CD4-positive, CD25-positive, alpha-beta regulatory T cell (primary cell): ENCODE data around the gene CFAP299. TPM values are rescaled to one million over a fixed set of nuclear protein-coding genes. Genes with fewer than 3 reads are reported as not detected.

Source experiments
- ATAC-seq, 2 donors: fragments of 150-1000 bp; cut with Tn5 transposase; one replicate each; pipeline ENCODE4 v1.10.0; 2021; ENCODE audit warnings: low read depth in 2 of 2, moderate number of reproducible peaks in 2 of 2, moderate library complexity in 1 of 2
- DNase-seq, 3 donors: peaks; one replicate each; pipeline versions ENCODE4 v3.0.0 to v3.0.0-alpha.2; 2012 to 2022; ENCODE audit warnings: mixed read lengths in 1 of 3
- H3K27ac ChIP-seq: one replicate; pipeline ENCODE4 v1.7.0; 2013; ENCODE audit warnings: mild to moderate bottlenecking, low read length; ENCODE audit not compliant: insufficient read depth, poor library complexity, severe bottlenecking
- H3K27me3 ChIP-seq: one replicate; pipeline ENCODE4 v1.7.0; 2013; ENCODE audit warnings: low read length; ENCODE audit not compliant: control insufficient read depth, insufficient read depth
- H3K36me3 ChIP-seq: one replicate; pipeline ENCODE4 v1.7.0; 2013; ENCODE audit warnings: mild to moderate bottlenecking, low read length, moderate library complexity; ENCODE audit not compliant: control insufficient read depth, insufficient read depth
- H3K4me1 ChIP-seq: 2 replicates; pipeline ENCODE4 v1.7.0; 2013; ENCODE audit warnings: mild to moderate bottlenecking, low read length; ENCODE audit not compliant: insufficient read depth, control insufficient read depth, poor library complexity, severe bottlenecking
- H3K4me3 ChIP-seq: one replicate; pipeline ENCODE4 v1.7.0; 2013; ENCODE audit warnings: low read depth, mild to moderate bottlenecking, low read length, moderate library complexity
- H3K9me3 ChIP-seq, 2 experiments: 1 replicate in 1 of 2; 2 replicates in 1 of 2; pipeline ENCODE4 v1.7.0; 2013; ENCODE audit warnings: low read length in 2 of 2, mild to moderate bottlenecking in 1 of 2, moderate library complexity in 1 of 2; ENCODE audit not compliant: control insufficient read depth in 2 of 2
- H3K27ac Mint-ChIP-seq, 3 donors: one replicate each; pipeline ENCODE4 v1.8.0; 2020 to 2022; ENCODE audit warnings: mild to moderate bottlenecking in 3 of 3, mixed read lengths in 3 of 3, moderate library complexity in 2 of 3
- H3K27me3 Mint-ChIP-seq: one replicate; pipeline ENCODE4 v1.8.0; 2022; ENCODE audit warnings: mild to moderate bottlenecking, mixed read lengths
- H3K36me3 Mint-ChIP-seq: one replicate; pipeline ENCODE4 v1.8.0; 2020; ENCODE audit warnings: mixed read lengths
- H3K4me1 Mint-ChIP-seq, 4 donors: one replicate each; pipeline ENCODE4 v1.8.0; 2020 to 2022; ENCODE audit warnings: mixed read lengths in 4 of 4, mild to moderate bottlenecking in 1 of 4
- H3K4me3 Mint-ChIP-seq, 4 donors: one replicate each; pipeline ENCODE4 v1.8.0; 2020 to 2022; ENCODE audit warnings: mild to moderate bottlenecking in 4 of 4, mixed read lengths in 4 of 4, moderate library complexity in 3 of 4
- H3K9me3 Mint-ChIP-seq, 7 donors: one replicate each; pipeline ENCODE4 v1.8.0; 2020 to 2022; ENCODE audit warnings: mixed read lengths in 7 of 7, mild to moderate bottlenecking in 3 of 7, moderate library complexity in 2 of 7
- polyA plus RNA-seq, 4 donors: library from polyadenylated mRNA; unstranded; fragments of 300-500 nt; fragmentation: Illumina TruSeq; gene quantifications; one replicate each; pipeline ENCODE4 v1.2.3, GENCODE V29; 2021
- total RNA-seq: library from RNA; stranded (reverse); gene quantifications from one replicate; pipeline ENCODE4 v1.2.3, GENCODE V29; 2022

CFAP299 gene
- total and polyA plus RNA-seq, 5 donors from 2014 or later, result not detected

DNA sequence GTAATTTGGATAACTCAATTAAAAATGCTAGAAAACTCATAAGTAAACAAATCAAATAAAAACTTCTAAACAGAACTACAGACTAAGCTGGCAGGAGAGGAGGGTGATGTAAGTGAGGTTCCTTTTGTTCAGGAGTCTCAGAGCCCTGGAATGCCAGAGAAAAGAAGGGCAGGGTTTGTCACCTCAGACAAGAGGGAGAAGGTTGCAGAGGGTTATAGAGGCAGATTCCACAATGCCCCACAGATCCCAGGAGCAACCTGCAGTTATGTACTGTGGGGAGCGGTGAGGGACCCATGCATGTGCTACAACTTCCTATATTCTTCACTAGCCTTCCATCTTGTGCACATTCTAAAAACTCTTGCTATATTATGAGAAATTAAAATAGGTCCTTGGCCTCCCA is 129.7 kb downstream of the CFAP299 start:
- Histone ChIP-seq H3K9me3 (no peaks in the 10 kb centered on the region), H3K36me3 (no peaks in the 10 kb centered on the region), H3K27ac (no peak overlapping the region), H3K27me3 (no peaks in the 10 kb centered on the region), H3K4me1 (peaks cover 13% of the 10 kb centered on the region), H3K4me3 (no peak overlapping the region)
- no peak for ATAC-seq
- Mint-ChIP-seq H3K27ac (peak overlapping the region in 2 of 3 donors; percentile 6 to 56), H3K4me3 (no peak overlapping the region), H3K9me3 (peaks cover 0 to 11% (median 3%) of the 10 kb centered on the region in 7 donors), H3K36me3 (peaks cover 7% of the 10 kb centered on the region), H3K27me3 (no peaks in the 10 kb centered on the region), H3K4me1 (peaks cover 17 to 40% (median 25%) of the 10 kb centered on the region in 4 donors)
- no peak for DNase-seq

- no peak for DNase-seq
- Histone ChIP-seq H3K27me3 (no peaks in the 10 kb centered on the region), H3K27ac (no peak overlapping the region), H3K9me3 (no peaks in the 10 kb centered on the region), H3K36me3 (no peaks in the 10 kb centered on the region), H3K4me1 (peaks cover 13% of the 10 kb centered on the region), H3K4me3 (no peak overlapping the region)
- Mint-ChIP-seq H3K27ac (peak overlapping the region in 2 of 3 donors; percentile 6 to 56), H3K4me1 (peaks cover 17 to 35% (median 28%) of the 10 kb centered on the region in 4 donors), H3K4me3 (no peak overlapping the region), H3K9me3 (peaks cover 0 to 11% (median 2%) of the 10 kb centered on the region in 7 donors), H3K36me3 (peaks cover 7% of the 10 kb centered on the region), H3K27me3 (no peaks in the 10 kb centered on the region)
- ATAC-seq, result no peak
Measured at GRCh38 chr4:80465736-80466135, 130.2 kb downstream of the CFAP299 start.

DNA sequence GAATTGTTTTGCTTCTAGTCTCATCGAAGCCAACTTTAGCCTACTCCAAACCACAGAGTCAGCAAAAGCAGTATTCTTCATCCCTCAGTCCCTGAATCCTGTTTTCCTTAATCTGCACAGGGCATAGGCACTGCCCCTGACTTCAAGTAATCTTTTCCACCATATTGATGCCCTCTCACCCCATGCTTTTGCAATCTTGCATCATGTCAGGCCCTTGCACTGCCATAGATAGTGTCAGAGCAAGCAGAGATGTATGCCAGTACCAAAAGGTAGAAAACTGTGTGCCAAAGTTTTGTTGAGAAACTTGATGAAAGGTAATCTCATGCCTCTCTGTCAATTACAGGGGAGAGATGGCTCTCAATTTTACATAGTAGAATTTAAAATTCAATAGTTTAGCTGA is 131.1 kb downstream of the CFAP299 start:
- no peak overlapping the region for H3K4me3 Mint-ChIP-seq
- H3K4me3 ChIP-seq, result no peak overlapping the region
- no peaks in the 10 kb centered on the region for H3K36me3 ChIP-seq
- no peaks in the 10 kb centered on the region for H3K9me3 ChIP-seq
- ATAC-seq (no peak), DNase-seq (no peak)
- H3K4me1 ChIP-seq, result peaks cover 13% of the 10 kb centered on the region
- H3K27ac Mint-ChIP-seq, result peak overlapping the region in 1 of 3 donors; percentile 51
- peaks cover 7% of the 10 kb centered on the region for H3K36me3 Mint-ChIP-seq
- H3K27me3 Mint-ChIP-seq, result no peaks in the 10 kb centered on the region
- H3K9me3 Mint-ChIP-seq, result peaks cover 0 to 10% (median 2%) of the 10 kb centered on the region in 7 donors
- no peak overlapping the region for H3K27ac ChIP-seq
- H3K4me1 Mint-ChIP-seq, result peaks cover 17 to 29% (median 27%) of the 10 kb centered on the region in 4 donors
- H3K27me3 ChIP-seq, result no peaks in the 10 kb centered on the region

DNA sequence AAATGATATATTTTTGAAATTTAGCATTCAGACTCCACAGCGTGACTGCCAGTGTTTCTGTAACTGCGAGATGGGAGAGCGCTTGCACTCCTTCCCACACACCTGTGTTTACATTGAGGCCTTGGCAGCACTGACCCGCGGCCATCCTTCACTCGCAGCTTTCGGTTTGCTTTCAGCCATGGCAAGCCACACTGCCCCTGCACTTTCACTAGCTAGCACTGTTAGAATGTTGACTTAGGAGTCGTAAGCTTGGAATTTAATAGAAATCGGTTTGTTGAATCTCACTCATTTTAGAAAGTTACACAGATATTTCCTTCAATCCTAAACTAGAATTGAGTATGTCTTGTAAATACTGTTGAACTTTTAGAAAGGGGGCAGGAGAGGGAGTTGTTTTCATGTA is 136.2 kb downstream of the CFAP299 start:
- H3K36me3 Mint-ChIP-seq, result peaks cover 7% of the 10 kb centered on the region
- no peaks in the 10 kb centered on the region for H3K4me1 ChIP-seq
- H3K4me1 Mint-ChIP-seq, result peaks cover 13 to 26% (median 14%) of the 10 kb centered on the region in 4 donors
- peak overlapping the region in 1 of 3 donors; percentile 32 for H3K27ac Mint-ChIP-seq
- H3K27ac ChIP-seq, result no peak overlapping the region
- no peaks in the 10 kb centered on the region for H3K27me3 ChIP-seq
- H3K4me3 Mint-ChIP-seq, result no peak overlapping the region
- H3K9me3 ChIP-seq, result no peaks in the 10 kb centered on the region
- no peak overlapping the region for H3K4me3 ChIP-seq
- H3K36me3 ChIP-seq, result no peaks in the 10 kb centered on the region
- H3K9me3 Mint-ChIP-seq, result peaks cover 0 to 4% (median under 1%) of the 10 kb centered on the region in 7 donors
- no peak for ATAC-seq
- DNase-seq, result no peak
- H3K27me3 Mint-ChIP-seq, result peaks cover 4% of the 10 kb centered on the region

DNA sequence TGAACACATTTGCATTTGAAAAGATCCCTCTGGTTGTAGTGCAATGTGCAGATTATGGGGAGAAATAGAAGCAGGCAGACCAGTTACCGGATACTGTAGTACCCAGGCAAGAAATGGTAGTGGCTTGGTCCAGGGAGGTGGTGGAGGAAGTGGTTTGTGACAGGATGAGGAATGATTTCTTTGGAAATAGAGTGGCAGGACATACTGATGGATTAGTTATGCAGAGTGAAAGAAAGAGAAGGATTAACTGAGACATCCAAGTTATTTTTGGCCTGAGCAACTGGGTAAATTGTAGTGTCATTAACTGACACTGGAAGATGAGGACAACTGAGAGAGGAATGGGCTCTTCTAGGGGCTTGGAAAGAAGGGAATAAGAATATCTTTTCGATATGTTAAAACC is 139.7 kb downstream of the CFAP299 start:
- peaks cover 0 to 4% (median 1%) of the 10 kb centered on the region in 7 donors for H3K9me3 Mint-ChIP-seq
- H3K27me3 Mint-ChIP-seq, result peaks cover 4% of the 10 kb centered on the region
- Histone ChIP-seq H3K4me3 (no peak overlapping the region), H3K27me3 (no peaks in the 10 kb centered on the region), H3K36me3 (no peaks in the 10 kb centered on the region), H3K27ac (no peak overlapping the region), H3K9me3 (no peaks in the 10 kb centered on the region), H3K4me1 (no peaks in the 10 kb centered on the region)
- H3K4me3 Mint-ChIP-seq, result no peak overlapping the region
- H3K4me1 Mint-ChIP-seq, result peaks cover 2 to 22% (median 10%) of the 10 kb centered on the region in 4 donors
- no peak for ATAC-seq
- H3K36me3 Mint-ChIP-seq, result no peaks in the 10 kb centered on the region
- peak overlapping the region in 1 of 3 donors; percentile 22 for H3K27ac Mint-ChIP-seq
- DNase-seq, result no peak

DNA sequence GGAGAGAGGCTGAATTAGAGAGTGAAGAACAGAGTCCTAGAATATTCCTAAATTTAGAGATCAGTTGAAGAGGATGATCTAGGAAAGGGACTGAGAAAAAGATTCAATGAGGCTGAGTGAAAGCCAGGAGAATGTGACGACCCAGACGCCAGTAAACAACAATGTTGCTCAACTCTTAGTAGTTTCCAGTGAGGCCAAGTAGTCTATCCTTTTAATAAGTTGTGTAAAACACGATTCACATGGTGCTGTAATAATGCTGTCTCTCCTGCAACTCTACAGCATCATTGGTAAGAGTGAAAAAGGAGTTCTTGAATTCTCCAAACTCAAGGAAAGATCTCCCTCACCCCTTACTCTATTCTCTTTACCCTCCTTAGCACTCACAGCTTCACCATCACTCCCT is 140.3 kb downstream of the CFAP299 start:
- peaks cover 4% of the 10 kb centered on the region for H3K27me3 Mint-ChIP-seq
- H3K9me3 Mint-ChIP-seq, result peaks cover 0 to 4% (median 1%) of the 10 kb centered on the region in 7 donors
- no peak for ATAC-seq

DNA sequence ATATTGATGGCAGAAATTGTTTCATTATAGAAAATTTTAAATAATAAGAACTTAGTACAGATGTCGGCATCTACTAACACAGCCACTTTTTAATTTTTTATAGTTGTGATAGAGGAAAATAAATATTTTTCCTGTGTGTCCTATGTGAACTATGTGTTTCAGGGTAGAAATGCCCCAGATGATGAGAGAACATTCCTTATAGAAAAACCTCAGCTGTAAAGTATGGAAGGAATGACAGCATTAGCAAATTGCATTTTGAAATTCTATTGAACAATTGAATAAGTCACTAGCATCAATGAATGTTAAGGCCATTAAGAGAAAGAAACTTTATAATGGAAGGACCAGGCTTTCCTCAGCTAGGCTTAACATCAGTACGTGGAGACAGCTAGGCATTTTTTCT is 149.2 kb downstream of the CFAP299 start:
- H3K4me1 ChIP-seq, result peaks cover 6% of the 10 kb centered on the region
- Mint-ChIP-seq H3K27me3 (peaks cover 4% of the 10 kb centered on the region), H3K4me3 (no peak overlapping the region), H3K4me1 (peaks cover 13 to 20% (median 16%) of the 10 kb centered on the region in 4 donors), H3K27ac (no peak overlapping the region), H3K36me3 (peaks cover 5% of the 10 kb centered on the region), H3K9me3 (peaks cover 0 to 7% (median 0%) of the 10 kb centered on the region in 7 donors)
- H3K4me3 ChIP-seq, result no peak overlapping the region
- no peaks in the 10 kb centered on the region for H3K9me3 ChIP-seq
- ATAC-seq, result no peak
- H3K27me3 ChIP-seq, result no peaks in the 10 kb centered on the region
- DNase-seq, result no peak
- no peaks in the 10 kb centered on the region for H3K36me3 ChIP-seq
- no peak overlapping the region for H3K27ac ChIP-seq

More for the DNA sequence above, 140.3 kb downstream of the CFAP299 start:
- H3K27me3 ChIP-seq, result no peaks in the 10 kb centered on the region
- Mint-ChIP-seq H3K27ac (no peak overlapping the region), H3K36me3 (no peaks in the 10 kb centered on the region), H3K4me3 (no peak overlapping the region), H3K4me1 (peaks cover 0 to 19% (median 13%) of the 10 kb centered on the region in 4 donors)
- no peaks in the 10 kb centered on the region for H3K9me3 ChIP-seq
- DNase-seq, result no peak
- no peak overlapping the region for H3K27ac ChIP-seq
- H3K36me3 ChIP-seq, result no peaks in the 10 kb centered on the region
- no peaks in the 10 kb centered on the region for H3K4me1 ChIP-seq
- no peak overlapping the region for H3K4me3 ChIP-seq

- Mint-ChIP-seq H3K9me3 (peaks cover 0 to 12% (median 1%) of the 10 kb centered on the region in 7 donors), H3K27me3 (peaks cover 4% of the 10 kb centered on the region), H3K4me1 (peaks cover 19 to 24% (median 19%) of the 10 kb centered on the region in 4 donors), H3K4me3 (no peak overlapping the region), H3K36me3 (peaks cover 5% of the 10 kb centered on the region), H3K27ac (peak overlapping the region in 1 of 3 donors; percentile 4)
- DNase-seq (no peak), ATAC-seq (no peak)
- no peaks in the 10 kb centered on the region for H3K36me3 ChIP-seq
- H3K27ac ChIP-seq, result no peak overlapping the region
- no peak overlapping the region for H3K4me3 ChIP-seq
- no peaks in the 10 kb centered on the region for H3K27me3 ChIP-seq
- no peaks in the 10 kb centered on the region for H3K9me3 ChIP-seq
- peaks cover 16% of the 10 kb centered on the region for H3K4me1 ChIP-seq
Measured at GRCh38 chr4:80486603-80487002, 151.1 kb downstream of the CFAP299 start.
